SK-N-MC (cell line): ENCODE data around the gene IFT122.

ENCODE experiments used
- EZH2 ChIP-seq: fragments of 200-600 bp; sonication (generic); IDR thresholded peaks from one replicate; pipeline ENCODE4 v1.6.1; 2017; ENCODE audit warnings: antibody characterized with exemption
- FOXP2 ChIP-seq: optimal IDR thresholded peaks from 2 replicates; pipeline ENCODE3; 2011; ENCODE audit warnings: mild to moderate bottlenecking, moderate library complexity; ENCODE audit not compliant: insufficient read depth; ENCODE audit errors: extremely low read length, control extremely low read depth
- POLR2AphosphoS5 ChIP-seq: IDR thresholded peaks from 2 replicates; pipeline ENCODE4 v1.6.1; 2012; ENCODE audit warnings: mild to moderate bottlenecking, low read depth, low read length, borderline replicate concordance

- no peak for TF ChIP-seq POLR2AphosphoS5
- TF ChIP-seq EZH2 = no peak
- no peak for TF ChIP-seq FOXP2
Observed at GRCh38 chr3:129404130-129404529, 35.9 kb upstream of the IFT122 start.
